GM19099 (cell line): ENCODE results near the gene BRD3OS.

Experiments used
- POLR2A ChIP-seq: IDR thresholded peaks from 3 replicates; pipeline ENCODE4 v1.6.1; 2011; ENCODE audit warnings: low read depth; ENCODE audit not compliant: insufficient read length; ENCODE audit errors: extremely low read depth

Gene BRD3OS, protein sequence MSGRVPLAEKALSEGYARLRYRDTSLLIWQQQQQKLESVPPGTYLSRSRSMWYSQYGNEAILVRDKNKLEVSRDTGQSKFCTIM

DNA sequence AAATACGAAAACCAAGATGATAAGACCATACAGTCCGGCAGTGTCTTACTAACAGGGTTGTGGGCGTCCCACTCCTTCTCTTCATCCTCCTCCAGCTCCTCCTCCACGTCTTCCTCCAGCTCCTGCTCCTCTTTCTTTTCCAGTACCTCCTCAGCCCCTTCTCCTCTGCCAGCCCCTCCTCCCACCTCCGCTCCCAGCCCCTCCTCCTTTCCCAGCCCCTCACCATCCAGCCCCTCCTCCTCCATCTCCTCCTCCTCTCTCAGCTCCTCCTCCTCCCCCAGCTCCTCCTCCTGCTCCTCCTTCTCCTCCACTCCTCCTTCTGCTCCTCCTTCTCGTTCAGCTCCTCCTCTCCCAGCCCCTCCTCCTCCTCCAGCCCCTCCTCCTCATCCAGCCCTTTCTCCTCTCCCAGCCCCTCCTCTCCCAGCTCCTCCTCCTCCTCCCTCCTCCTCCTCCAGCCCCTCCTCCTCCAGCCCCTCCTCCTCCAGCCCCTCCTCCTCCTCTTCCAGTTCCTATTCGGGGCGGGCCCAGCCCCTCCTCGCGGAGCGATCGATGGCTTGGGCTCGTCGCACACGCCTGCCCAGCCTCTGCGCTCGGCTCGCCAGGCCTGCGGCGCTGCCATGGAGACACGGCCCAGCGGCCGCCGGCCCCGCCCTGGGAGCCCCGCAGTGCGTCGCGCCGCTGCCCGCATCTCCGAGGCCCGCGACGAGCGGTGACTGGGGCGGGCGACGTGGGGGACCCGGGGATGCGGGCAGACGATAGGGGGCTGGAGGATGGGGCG lies at the start of gene BRD3OS:
Gene BRD3OS (plus strand): TSS at position 654 of the 778 bp plus-strand sequence. CDS start 1,267 bp downstream, outside the sequence.
- TF ChIP-seq POLR2A = peak; percentile 35

DNA sequence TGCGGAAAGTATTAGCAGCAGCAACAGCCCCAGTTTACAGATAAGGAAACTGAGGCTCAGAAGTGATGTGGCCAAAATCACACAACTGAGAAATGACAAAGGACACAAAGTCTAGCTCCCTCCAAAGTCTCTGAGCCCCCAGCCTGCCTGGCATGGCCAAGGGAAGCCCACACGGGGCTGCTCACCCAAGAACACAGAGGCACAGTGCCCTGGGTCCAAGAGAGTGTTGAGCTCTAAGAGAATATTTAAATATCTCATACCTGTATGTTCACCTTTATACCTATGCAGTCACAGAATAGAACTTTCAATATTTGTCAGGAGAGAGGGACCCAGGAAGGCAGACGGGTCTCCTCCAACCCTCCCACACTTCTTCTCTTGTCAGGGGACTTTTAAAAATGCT lies 49.8 kb upstream of the BRD3OS start:
- no peak for TF ChIP-seq POLR2A

DNA sequence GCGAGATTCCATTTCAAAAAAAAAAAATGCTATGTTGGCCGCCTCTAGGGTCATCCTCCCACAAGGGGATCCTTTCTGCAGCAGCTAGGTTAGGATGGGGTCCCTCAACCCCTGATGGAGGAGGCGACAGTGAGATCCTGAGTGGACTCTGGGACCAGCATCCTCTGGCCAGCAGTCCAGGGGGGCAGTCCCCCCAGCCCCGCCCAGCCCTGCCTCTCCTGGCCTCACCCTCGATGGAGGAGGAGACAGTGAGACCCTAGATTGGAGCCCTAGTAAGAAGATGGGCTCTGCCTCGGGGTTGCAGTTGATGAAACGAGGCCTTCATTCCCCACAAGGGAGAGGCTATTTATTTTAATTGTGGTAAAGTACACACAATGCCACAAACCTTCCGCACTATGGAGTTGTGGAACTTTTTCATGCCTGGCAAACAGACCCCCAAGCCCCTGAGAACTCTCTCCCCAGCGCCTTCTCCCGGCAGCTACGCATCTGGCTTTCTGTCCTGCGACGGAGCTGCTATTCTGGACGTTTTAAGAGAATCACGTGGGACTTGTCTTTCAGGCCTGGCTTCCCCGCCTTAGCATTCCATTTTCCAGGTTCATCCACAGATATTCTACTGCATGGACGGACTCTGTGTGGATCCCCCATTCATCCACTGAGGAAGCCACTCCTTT lies 49.0 kb upstream of the BRD3OS start:
- TF ChIP-seq POLR2A = no peak

DNA sequence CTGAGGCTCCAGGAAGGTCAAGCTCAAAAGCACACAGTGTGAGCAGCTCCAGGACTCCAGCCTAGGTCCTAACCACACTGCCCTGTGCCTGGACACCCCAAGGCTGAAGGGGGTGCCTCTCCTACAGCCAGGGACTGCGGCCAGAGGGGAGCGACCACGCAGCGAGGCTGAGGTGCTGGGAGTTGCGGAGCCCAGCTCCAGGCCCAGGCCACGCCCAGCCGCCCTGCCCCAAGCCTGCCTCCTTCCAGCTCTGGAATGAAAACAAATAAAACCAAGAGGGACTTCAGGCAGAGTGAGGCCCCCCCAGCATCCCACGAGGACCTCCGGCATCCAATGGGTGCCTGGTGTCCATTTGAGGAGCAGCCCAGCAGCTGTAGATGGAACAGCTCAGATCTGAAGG lies 48.4 kb upstream of the BRD3OS start:
- no peak for TF ChIP-seq POLR2A

DNA sequence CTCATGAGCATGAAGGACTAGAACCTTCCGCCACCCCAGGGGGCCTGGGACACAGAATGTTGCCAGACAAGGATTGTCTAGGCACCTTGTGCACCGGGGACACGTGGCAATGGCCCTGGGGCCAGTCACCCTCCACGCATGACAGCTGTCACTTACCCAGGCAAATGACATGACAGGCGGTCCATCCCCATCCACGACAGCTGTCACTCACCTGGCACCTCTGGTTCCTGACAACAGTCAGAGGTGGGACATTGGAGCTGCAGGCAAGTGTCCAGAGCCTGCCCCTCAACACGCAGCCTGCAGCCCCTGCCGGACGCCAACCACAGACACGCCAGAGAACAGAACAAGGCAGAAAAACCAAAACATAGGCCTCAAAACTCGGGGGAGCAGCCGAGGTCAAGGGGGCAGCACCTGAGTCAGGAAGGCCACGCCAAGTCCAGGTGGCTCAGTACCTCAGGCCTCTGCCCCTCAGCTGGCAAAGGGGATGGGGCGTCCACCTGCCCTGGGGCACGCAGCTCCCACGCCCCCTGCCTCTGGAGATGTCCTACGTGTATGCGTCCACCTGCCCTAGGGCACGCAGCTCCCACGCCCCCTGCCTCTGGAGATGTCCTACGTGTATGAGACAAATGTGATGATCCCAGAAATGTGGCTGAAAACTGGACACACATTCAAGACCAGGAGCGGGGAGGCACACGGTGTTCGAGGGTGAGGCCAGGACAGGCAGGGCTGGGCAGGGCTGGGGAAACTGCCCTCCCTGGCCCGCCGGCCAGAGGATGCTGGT lies 47.7 kb upstream of the BRD3OS start:
- no peak for TF ChIP-seq POLR2A

DNA sequence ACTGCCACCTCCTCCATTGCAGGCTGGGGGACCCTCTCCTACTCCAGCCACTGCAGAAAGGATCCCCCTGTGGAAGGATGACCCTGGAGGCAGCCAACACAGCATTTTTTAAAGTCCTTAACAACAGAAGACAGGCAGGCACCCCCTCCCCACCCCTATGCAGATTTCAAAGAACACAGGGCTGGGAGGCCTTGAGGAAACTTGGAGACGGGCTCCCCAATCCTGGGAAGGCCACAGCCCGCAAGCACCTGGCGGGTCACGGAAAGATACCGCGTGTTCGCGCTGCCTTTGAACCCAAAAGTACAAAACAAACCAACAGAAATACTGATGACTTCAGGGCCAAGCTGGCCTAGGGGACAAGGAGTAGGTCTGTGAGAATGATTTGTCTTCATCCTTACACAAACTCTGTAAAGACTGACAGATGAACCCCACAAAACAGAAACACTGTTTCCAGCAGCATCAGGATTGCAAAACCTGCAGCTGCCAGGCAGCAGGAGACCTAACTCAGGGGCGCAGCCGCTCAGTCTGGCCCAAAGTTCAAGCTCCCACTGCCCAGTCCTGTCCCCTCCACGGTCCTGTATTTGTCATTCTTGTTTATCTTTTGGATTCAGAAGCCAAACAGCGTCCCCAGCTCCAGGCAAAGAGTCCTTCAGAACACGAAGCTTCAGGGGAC lies 46.9 kb upstream of the BRD3OS start:
- TF ChIP-seq POLR2A = no peak

DNA sequence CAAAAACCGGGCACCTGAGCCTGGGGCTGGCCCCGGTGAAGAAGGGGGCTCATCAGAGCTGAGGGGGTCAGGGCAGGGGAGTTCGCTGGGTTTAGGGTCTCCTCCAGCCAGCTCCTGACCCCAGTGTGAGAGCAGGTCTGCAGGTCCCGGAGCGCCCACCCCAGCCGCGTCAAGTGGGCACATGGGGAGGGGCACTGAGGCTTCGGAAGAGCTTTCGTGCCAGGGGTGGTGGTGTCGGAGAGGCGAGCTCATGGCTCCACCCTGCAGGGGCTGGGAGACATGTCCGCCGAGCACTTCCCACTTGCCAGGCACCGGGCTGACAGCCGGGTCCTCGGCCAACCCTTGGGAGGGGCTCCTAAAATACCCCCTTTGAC lies 46.4 kb upstream of the BRD3OS start:
- TF ChIP-seq POLR2A = no peak

DNA sequence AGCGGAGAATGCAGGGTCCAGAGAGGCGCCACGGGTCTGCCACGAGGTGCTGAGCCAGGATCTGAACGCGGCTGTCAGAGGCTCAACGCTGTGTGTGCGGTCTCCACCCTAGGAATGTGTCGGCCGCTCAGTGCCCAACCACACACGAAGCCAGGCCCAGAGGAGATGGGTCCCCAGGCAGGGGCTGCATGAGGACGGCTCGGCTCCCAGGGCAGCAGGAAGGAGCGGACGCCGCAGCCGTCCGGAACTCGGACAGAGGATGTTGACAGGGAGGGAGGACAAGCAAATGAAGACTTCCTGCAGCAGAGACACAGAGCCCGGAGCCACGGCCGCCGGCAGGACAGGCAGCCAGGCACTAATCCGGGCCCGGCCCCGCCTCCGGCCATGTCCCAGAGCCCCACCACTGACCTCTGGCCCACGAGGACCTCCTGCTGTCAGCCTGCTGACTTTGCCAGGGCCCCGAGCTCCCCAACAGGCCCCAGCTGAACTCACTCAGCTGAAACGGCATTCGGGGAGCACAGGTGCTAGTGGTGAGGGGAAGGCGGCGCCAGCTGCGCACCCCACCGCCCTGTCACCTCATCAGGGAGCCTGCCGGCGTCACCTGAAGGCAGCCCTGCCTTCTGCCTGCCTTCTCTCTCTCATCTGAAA lies 45.9 kb upstream of the BRD3OS start:
- TF ChIP-seq POLR2A = peak; percentile 21

DNA sequence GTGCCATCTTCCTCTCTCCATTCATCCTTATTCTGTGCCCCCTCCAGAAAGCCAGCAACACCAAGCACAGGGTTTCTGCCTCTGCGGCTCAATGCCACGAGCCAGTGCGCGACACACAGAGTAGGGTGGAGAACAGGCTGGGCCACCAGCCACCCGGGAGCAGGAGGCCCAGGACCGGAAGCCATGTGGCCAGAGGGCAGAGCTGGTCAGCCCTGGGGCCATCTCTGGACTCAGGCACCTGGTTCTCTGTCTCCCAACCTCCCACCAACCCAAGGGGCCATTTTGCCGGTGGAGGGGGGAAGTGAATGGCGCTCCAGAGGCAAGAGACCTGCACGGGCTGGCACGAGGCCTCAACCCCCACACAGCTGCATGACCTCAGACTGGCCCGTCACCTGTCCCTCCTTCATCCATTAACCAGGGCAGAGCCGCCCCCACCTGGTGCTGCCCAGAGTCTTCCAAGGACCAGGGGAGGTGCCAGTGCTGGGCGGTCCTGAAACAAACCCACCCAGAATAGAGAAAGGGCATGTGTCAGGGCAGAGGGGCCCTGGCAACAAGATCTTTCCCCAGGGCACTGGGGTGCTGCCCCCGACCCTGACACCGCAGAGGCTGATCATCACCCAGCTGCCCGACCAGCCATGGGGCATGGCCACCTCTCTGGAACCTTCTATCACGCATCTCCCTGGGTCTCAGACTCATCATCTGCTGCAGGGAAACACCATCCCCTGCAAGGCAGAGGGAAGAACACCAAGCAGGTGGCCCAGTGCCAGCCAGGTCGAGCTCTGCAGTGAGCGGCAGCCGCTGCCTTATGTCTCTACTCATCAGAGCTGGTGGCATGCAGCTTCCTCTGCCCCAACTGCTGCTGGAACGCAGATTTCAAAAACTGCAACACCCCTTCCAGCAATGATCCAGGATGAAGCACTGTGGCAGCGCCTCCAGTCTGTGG lies 45.1 kb upstream of the BRD3OS start:
- no peak for TF ChIP-seq POLR2A

DNA sequence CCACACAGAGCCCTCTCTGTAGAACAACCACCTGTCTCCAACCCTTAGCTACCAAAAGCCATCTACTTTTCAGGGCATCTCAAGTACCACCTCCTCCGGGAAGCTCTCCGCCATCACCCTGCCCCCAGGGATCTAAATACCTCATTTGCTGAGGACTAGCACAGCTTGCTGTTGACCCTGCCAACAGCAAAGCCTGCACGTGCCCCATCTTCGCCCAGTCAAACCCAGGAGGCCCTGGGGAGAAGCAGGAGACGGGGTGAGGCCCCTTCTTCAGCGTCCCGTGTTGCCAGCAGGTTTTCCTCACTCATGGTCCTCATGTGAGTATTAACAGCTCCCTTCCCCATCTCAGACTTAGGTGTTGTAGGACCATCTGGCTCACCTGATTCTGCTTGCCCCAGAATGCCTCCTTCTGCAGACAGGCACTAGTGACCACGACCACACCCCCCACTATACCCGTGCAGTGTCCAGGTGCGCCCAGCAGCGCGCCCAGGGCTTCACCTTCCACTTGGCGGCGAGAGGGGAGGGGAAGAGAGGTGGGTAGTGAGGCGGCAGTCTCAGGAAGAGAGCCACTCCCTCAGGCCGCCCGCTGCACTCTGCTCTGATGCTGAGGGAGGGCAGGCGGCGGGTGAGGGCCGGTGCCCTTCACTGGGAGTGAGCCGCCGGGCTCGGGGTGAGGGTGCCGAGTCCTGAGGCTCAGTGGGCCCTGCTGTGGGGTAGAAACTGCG lies 44.3 kb upstream of the BRD3OS start:
- TF ChIP-seq POLR2A = no peak

DNA sequence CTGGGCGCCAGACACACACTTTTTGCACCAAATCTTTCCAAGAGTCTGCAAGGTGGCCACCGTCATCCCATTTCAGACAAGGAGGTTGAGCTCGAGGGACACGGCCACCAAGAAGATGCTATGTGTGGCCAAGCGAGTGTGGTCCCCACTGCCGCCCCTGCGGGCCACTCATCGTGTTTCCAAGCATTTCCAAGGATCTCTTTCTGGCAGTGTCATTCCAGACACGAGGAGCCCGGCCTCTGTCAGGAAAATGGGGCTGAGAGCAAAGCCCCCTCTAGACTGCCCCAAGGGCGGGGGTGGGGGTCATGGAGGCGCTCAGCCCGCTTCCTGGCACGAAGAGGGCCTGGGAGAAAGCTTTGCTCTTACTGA lies 43.7 kb upstream of the BRD3OS start:
- no peak for TF ChIP-seq POLR2A

DNA sequence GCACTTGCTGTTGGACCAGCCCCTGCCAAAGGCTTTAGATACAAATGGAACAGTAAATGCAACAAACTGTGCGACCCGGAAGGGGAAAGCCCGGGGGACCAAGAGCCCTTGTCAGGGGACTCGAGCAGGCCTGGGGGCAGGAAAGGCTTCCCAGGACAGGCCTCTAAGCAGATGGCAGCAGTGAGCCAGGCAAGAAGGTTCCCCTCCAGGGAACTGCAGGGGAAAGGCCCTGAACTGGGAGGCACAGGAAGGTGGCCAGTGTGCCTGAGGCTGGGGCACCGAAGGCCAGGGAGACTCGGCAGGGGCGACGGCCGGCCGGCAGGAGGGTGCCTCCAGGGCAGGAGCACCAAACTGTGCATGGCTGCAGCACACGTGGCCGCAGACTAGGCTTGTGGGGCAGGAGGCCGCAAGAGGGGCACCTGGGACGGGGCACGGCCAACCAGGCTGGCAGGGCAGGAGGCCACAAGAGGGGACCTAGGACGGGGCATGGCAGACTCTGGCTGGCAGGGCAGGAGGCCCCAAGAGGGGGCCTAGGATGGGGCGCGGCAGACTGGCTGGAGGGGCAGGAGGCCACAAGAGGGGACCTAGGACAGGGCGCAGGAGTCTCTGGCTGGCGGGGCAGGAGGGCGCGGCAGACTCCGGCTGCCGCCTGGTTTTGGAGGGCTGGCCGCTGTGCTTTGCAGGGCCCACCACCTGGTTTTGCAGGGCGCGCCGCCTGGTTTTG lies 43.2 kb upstream of the BRD3OS start:
- TF ChIP-seq POLR2A = no peak

DNA sequence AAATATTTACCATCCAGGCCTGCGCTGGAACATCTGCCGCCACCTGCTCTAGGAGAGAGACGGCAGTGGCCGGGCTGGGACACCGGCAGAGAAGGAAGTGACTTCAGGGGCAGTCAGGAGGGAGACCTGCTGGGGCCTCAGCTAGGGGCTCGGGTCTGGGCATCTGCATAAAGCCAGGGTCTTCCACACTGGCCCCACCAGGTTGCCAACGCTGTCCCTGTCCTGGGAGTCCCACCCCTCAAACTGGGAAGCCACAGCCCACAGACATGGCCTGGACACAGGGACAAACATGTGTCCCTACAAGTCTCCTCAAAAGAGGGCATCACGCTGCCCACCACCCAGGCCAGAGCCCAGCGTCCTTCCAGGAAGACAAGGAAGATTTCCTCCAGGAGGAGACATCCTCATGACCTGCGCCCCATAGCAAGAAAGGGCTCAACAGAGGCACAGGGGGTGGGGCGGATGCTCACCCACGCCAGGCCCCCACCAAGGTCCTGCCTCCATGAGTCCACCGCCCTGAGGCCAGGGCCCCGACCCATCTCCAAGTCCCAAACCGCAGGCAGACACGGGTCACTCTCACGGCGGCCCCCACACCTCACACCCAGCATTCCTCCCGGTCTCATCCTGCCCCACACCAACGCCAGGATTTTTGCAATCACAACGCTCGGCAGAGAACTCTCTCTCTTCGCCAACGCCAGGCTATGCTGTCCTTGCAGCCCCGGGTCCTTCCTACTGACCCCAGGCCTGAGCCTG lies 42.1 kb upstream of the BRD3OS start:
- no peak for TF ChIP-seq POLR2A
